GM12874 (cell line): Measurements from ENCODE around the gene HDHD2.

Experiments used
- CTCF ChIP-seq: IDR thresholded peaks from 2 replicates; pipeline ENCODE4 v1.5.1; 2011; ENCODE audit warnings: low read depth, mild to moderate bottlenecking, control low read depth, low read length, moderate library complexity; ENCODE audit not compliant: insufficient read depth

HDHD2 gene

GRCh38 chr18:47150029-47150823 lies at the start of gene HDHD2:
HDHD2 (minus strand) TSS chr18:47150500; CDS start chr18:47136439, 14,061 bp downstream.
- TF ChIP-seq CTCF: no peak

GRCh38 chr18:47191961-47192360 lies 41.7 kb upstream of the HDHD2 start:
- TF ChIP-seq CTCF: no peak

GRCh38 chr18:47187721-47188120 lies 37.4 kb upstream of the HDHD2 start:
- no peak for TF ChIP-seq CTCF

GRCh38 chr18:47184419-47185050 lies 34.2 kb upstream of the HDHD2 start:
- no peak for TF ChIP-seq CTCF

- no peak for TF ChIP-seq CTCF
Observed at GRCh38 chr18:47180765-47181164, 30.5 kb upstream of the HDHD2 start.

GRCh38 chr18:47179520-47179919 lies 29.2 kb upstream of the HDHD2 start:
- TF ChIP-seq CTCF: no peak

- no peak for TF ChIP-seq CTCF
Observed at GRCh38 chr18:47175898-47176575, 25.7 kb upstream of the HDHD2 start, which contains the start of gene IER3IP1. IER3IP1 (minus strand) TSS chr18:47176364; CDS start chr18:47176277, 87 bp downstream.
